SK-N-SH treated with all-trans-retinoic acid at 6 μM for 48 hours (cell line): ENCODE data around the gene RGS6.

Source experiments
- ATAC-seq: fragments of 200-7000 bp; cut with Tn5 transposase; 3 replicates; pipeline ENCODE4 v1.9.1; 2020; ENCODE audit warnings: mild to moderate bottlenecking, moderate library complexity
- BACH2 ChIP-seq: fragments of 250-450 bp; sonication (Bioruptor Pico); IDR thresholded peaks from 2 replicates; pipeline ENCODE4 v1.9.0; 2021; ENCODE audit warnings: mild to moderate bottlenecking, borderline replicate concordance
- CSDC2 ChIP-seq: fragments of 250-450 bp; sonication (Bioruptor Pico); IDR thresholded peaks from 2 replicates; pipeline ENCODE4 v1.5.0; 2020; ENCODE audit warnings: mild to moderate bottlenecking, moderate library complexity
- ESRRG ChIP-seq: fragments of 250-450 bp; sonication (Bioruptor Pico); IDR thresholded peaks from 2 replicates; pipeline ENCODE4 v1.6.1; 2021; ENCODE audit warnings: mild to moderate bottlenecking
- GLIS3 ChIP-seq: fragments of 250-450 bp; sonication (Bioruptor Pico); IDR thresholded peaks from 2 replicates; pipeline ENCODE4 v1.5.0; 2020; ENCODE audit warnings: mild to moderate bottlenecking, moderate library complexity
- ISL1 ChIP-seq: fragments of 250-450 bp; sonication (Bioruptor Pico); IDR thresholded peaks from 2 replicates; pipeline ENCODE4 v2.1.2; 2022; ENCODE audit warnings: mild to moderate bottlenecking, moderate library complexity
- OSR1 ChIP-seq: fragments of 250-450 bp; sonication (Bioruptor Pico); IDR thresholded peaks from 2 replicates; pipeline ENCODE4 v1.8.0; 2022; ENCODE audit warnings: moderate library complexity, mild to moderate bottlenecking, inconsistent platforms
- RARB ChIP-seq: fragments of 250-450 bp; sonication (Bioruptor Pico); IDR thresholded peaks from 2 replicates; pipeline ENCODE4 v1.8.0; 2021; ENCODE audit warnings: mild to moderate bottlenecking, moderate library complexity
- SNAI2 ChIP-seq: fragments of 250-450 bp; sonication (Bioruptor Pico); IDR thresholded peaks from 2 replicates; pipeline ENCODE4 v1.5.0; 2020; ENCODE audit warnings: mild to moderate bottlenecking, moderate library complexity
- TCF4 ChIP-seq: fragments of 250-450 bp; sonication (Bioruptor Pico); IDR thresholded peaks from 2 replicates; pipeline ENCODE4 v1.8.0; 2021; ENCODE audit warnings: mild to moderate bottlenecking, moderate library complexity, borderline replicate concordance
- TOX ChIP-seq: fragments of 250-450 bp; sonication (Bioruptor Pico); IDR thresholded peaks from 2 replicates; pipeline ENCODE4 v1.8.0; 2021; ENCODE audit warnings: mild to moderate bottlenecking, moderate library complexity, borderline replicate concordance
- ZC3H10 ChIP-seq: fragments of 250-450 bp; sonication (Bioruptor Pico); IDR thresholded peaks from 2 replicates; pipeline ENCODE4 v1.5.1; 2021; ENCODE audit warnings: mild to moderate bottlenecking, moderate library complexity
- ZFP3 ChIP-seq: fragments of 250-450 bp; sonication (Bioruptor Pico); IDR thresholded peaks from 2 replicates; pipeline ENCODE4 v1.5.0; 2020; ENCODE audit warnings: mild to moderate bottlenecking, moderate library complexity
- ZFP30 ChIP-seq: fragments of 450-650 bp; formaldehyde crosslinking; IDR thresholded peaks from 2 replicates; pipeline ENCODE4 v1.5.0; 2022; ENCODE audit warnings: mild to moderate bottlenecking, moderate library complexity
- ZNF565 ChIP-seq: fragments of 450-650 bp; formaldehyde crosslinking; conservative IDR thresholded peaks from 2 replicates; pipeline ENCODE4 v1.5.0; 2020; ENCODE audit warnings: low read depth, mild to moderate bottlenecking, moderate library complexity
- ZNF70 ChIP-seq: fragments of 450-650 bp; formaldehyde crosslinking; IDR thresholded peaks from 2 replicates; pipeline ENCODE4 v1.5.0; 2020; ENCODE audit warnings: mild to moderate bottlenecking, moderate library complexity
- ZNF8 ChIP-seq: fragments of 450-650 bp; formaldehyde crosslinking; IDR thresholded peaks from 2 replicates; pipeline ENCODE4 v1.5.0; 2020; ENCODE audit warnings: mild to moderate bottlenecking, moderate library complexity
- TF ChIP-seq, protein P1 (sequence below): fragments of 250-450 bp; sonication (Bioruptor Pico); IDR thresholded peaks from 2 replicates; pipeline ENCODE4 v1.8.0; 2020; ENCODE audit warnings: mild to moderate bottlenecking, moderate library complexity, borderline replicate concordance
- TF ChIP-seq, protein P2 (sequence below): fragments of 250-450 bp; sonication (Bioruptor Pico); IDR thresholded peaks from 2 replicates; pipeline ENCODE4 v1.5.0; 2020; ENCODE audit warnings: mild to moderate bottlenecking, moderate library complexity
- TF ChIP-seq, protein P3 (sequence below): fragments of 250-450 bp; sonication (Bioruptor Pico); IDR thresholded peaks from 2 replicates; pipeline ENCODE4 v1.5.1; 2021; ENCODE audit warnings: mild to moderate bottlenecking, moderate library complexity
- TF ChIP-seq, protein P4 (sequence below): fragments of 250-450 bp; sonication (Bioruptor Pico); IDR thresholded peaks from 2 replicates; pipeline ENCODE4 v1.5.1; 2020; ENCODE audit warnings: low read depth, mild to moderate bottlenecking, moderate library complexity
- TF ChIP-seq, protein P5 (sequence below): fragments of 250-450 bp; sonication (Bioruptor Pico); IDR thresholded peaks from 2 replicates; pipeline ENCODE4 v1.8.0; 2021; ENCODE audit warnings: low read depth, mild to moderate bottlenecking, moderate library complexity, borderline replicate concordance

The RGS6 gene

DNA sequence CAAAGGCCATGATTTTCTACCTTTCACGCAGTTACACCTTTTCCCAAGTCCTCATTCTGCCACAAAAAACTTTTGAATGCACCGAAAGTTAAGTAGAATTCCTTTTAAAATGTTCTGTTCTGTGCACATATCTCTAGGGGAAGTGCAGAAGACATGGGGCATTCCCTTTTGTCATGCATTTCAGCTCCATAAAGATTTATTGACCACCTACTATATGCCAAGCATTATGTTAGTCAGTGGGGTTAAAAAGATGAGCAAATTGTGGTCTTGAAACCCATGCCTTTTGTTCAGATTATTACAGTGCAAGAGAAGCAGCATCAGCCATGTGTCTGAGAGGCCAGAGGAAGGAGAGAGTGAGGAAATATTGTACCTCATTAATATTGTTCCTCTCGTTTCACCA lies 338.5 kb downstream of the RGS6 start (continued):
- TF ChIP-seq ZFP30 (CRISPR knock-in tag) (no peak), OSR1 (CRISPR knock-in tag) (no peak)

DNA sequence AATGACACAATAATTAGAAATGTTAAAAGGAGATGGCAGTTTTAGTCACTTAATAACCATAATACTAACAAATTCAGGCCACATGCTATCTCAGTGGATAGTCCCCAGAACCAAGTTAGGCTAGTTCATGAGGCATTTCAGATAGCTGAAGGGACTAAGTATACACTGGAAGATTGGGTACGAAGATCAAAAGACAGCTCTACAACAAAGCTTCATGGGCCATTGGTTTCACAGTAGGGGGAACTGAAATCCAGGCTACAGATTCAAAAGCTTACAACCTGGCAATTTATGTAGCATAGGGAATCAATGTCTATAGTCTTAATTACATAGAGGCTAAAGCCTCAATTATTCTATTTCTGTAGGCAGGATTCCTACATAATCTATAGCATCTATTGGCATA lies 343.0 kb downstream of the RGS6 start:
- no peak for TF ChIP-seq RARB (CRISPR knock-in tag)
- no peak for TF ChIP-seq ZNF70 (CRISPR knock-in tag)
- no peak for ATAC-seq

DNA sequence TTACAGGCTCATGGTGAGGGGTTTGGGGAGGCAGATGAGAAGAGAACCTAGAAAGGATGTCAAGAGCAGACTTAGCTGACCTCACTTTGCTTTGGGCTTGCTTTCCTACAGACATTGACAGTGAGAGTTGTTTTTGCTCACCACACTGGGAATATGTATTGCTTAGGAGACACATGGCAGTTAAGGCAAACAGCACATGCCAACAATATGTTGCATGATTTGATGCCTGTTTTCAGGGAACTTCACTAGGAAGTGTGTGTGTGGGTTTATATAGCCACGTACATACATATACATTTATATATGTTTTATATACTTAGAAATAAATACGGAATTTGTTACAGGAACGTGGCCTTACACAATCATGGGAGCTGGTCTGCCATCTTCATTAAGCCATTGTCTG lies 346.1 kb downstream of the RGS6 start:
- ATAC-seq: no peak

DNA sequence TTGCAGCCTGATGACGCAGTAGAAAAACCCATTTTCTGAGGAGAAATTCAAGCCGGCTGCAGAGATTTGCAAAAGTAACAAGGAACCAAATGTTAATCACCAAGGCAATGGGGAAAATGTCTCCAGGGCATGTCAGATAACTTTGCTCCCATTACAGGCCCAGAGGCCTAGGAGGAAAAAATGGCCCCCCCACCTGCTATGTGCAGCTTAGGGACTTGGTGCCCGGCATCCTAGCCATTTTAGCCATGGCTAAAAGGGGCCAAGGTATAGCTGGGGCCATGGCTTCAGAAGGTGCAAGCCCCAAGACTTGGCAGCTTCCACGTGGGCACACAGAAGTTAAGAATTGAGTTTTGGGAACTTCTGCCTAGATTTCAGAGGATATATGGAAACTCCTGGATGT lies 351.9 kb downstream of the RGS6 start:
- no peak for ATAC-seq
- TF ChIP-seq, protein P1, sequence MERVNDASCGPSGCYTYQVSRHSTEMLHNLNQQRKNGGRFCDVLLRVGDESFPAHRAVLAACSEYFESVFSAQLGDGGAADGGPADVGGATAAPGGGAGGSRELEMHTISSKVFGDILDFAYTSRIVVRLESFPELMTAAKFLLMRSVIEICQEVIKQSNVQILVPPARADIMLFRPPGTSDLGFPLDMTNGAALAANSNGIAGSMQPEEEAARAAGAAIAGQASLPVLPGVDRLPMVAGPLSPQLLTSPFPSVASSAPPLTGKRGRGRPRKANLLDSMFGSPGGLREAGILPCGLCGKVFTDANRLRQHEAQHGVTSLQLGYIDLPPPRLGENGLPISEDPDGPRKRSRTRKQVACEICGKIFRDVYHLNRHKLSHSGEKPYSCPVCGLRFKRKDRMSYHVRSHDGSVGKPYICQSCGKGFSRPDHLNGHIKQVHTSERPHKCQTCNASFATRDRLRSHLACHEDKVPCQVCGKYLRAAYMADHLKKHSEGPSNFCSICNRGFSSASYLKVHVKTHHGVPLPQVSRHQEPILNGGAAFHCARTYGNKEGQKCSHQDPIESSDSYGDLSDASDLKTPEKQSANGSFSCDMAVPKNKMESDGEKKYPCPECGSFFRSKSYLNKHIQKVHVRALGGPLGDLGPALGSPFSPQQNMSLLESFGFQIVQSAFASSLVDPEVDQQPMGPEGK (CRISPR knock-in tag): no peak
- TF ChIP-seq SNAI2 (CRISPR knock-in tag): no peak
- TF ChIP-seq ZNF8: no peak
- TF ChIP-seq, protein P2, sequence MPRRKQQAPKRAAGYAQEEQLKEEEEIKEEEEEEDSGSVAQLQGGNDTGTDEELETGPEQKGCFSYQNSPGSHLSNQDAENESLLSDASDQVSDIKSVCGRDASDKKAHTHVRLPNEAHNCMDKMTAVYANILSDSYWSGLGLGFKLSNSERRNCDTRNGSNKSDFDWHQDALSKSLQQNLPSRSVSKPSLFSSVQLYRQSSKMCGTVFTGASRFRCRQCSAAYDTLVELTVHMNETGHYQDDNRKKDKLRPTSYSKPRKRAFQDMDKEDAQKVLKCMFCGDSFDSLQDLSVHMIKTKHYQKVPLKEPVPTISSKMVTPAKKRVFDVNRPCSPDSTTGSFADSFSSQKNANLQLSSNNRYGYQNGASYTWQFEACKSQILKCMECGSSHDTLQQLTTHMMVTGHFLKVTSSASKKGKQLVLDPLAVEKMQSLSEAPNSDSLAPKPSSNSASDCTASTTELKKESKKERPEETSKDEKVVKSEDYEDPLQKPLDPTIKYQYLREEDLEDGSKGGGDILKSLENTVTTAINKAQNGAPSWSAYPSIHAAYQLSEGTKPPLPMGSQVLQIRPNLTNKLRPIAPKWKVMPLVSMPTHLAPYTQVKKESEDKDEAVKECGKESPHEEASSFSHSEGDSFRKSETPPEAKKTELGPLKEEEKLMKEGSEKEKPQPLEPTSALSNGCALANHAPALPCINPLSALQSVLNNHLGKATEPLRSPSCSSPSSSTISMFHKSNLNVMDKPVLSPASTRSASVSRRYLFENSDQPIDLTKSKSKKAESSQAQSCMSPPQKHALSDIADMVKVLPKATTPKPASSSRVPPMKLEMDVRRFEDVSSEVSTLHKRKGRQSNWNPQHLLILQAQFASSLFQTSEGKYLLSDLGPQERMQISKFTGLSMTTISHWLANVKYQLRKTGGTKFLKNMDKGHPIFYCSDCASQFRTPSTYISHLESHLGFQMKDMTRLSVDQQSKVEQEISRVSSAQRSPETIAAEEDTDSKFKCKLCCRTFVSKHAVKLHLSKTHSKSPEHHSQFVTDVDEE: no peak
- TF ChIP-seq ZNF565 (CRISPR knock-in tag): no peak
- no peak for TF ChIP-seq ZC3H10 (CRISPR knock-in tag)
- no peak for TF ChIP-seq TOX (CRISPR knock-in tag)
- TF ChIP-seq, protein P3, sequence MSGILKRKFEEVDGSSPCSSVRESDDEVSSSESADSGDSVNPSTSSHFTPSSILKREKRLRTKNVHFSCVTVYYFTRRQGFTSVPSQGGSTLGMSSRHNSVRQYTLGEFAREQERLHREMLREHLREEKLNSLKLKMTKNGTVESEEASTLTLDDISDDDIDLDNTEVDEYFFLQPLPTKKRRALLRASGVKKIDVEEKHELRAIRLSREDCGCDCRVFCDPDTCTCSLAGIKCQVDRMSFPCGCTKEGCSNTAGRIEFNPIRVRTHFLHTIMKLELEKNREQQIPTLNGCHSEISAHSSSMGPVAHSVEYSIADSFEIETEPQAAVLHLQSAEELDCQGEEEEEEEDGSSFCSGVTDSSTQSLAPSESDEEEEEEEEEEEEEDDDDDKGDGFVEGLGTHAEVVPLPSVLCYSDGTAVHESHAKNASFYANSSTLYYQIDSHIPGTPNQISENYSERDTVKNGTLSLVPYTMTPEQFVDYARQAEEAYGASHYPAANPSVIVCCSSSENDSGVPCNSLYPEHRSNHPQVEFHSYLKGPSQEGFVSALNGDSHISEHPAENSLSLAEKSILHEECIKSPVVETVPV (CRISPR knock-in tag): no peak

More for the DNA sequence above, 346.1 kb downstream of the RGS6 start:
- TF ChIP-seq CSDC2 (CRISPR knock-in tag): no peak
- TF ChIP-seq ZC3H10 (CRISPR knock-in tag): no peak
- TF ChIP-seq, protein P4, sequence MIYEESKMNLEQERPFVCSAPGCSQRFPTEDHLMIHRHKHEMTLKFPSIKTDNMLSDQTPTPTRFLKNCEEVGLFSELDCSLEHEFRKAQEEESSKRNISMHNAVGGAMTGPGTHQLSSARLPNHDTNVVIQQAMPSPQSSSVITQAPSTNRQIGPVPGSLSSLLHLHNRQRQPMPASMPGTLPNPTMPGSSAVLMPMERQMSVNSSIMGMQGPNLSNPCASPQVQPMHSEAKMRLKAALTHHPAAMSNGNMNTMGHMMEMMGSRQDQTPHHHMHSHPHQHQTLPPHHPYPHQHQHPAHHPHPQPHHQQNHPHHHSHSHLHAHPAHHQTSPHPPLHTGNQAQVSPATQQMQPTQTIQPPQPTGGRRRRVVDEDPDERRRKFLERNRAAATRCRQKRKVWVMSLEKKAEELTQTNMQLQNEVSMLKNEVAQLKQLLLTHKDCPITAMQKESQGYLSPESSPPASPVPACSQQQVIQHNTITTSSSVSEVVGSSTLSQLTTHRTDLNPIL: no peak
- TF ChIP-seq BACH2 (CRISPR knock-in tag): no peak
- TF ChIP-seq ESRRG (CRISPR knock-in tag): no peak
- no peak for TF ChIP-seq ZFP3 (CRISPR knock-in tag)
- no peak for TF ChIP-seq TOX (CRISPR knock-in tag)

DNA sequence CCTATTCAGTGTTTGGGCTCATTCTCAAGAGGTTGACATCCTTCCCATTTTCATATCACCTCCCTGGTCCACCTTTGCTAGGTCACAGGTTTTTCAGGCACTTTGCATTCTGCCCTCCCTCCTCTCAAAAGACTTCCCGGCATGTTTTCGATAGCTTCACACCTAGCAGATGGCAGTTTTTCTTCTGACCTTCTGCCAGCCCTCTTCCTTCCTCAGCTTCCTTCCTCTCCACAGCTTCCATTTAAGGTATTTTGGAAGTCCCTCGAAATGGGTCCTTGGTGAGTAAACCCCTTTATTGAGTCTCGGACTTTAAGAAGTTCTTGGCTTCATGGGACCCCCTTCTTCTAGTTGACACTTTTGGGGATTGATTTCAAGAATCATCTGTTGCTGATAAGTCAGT lies 358.0 kb downstream of the RGS6 start:
- ATAC-seq: no peak
- TF ChIP-seq ZFP3 (CRISPR knock-in tag) (no peak), TCF4 (CRISPR knock-in tag) (no peak), SNAI2 (CRISPR knock-in tag) (no peak), GLIS3 (CRISPR knock-in tag) (no peak), ISL1 (no peak), BACH2 (CRISPR knock-in tag) (no peak), ZNF8 (no peak), ESRRG (CRISPR knock-in tag) (no peak), ZNF70 (CRISPR knock-in tag) (no peak)
- TF ChIP-seq, protein P5, sequence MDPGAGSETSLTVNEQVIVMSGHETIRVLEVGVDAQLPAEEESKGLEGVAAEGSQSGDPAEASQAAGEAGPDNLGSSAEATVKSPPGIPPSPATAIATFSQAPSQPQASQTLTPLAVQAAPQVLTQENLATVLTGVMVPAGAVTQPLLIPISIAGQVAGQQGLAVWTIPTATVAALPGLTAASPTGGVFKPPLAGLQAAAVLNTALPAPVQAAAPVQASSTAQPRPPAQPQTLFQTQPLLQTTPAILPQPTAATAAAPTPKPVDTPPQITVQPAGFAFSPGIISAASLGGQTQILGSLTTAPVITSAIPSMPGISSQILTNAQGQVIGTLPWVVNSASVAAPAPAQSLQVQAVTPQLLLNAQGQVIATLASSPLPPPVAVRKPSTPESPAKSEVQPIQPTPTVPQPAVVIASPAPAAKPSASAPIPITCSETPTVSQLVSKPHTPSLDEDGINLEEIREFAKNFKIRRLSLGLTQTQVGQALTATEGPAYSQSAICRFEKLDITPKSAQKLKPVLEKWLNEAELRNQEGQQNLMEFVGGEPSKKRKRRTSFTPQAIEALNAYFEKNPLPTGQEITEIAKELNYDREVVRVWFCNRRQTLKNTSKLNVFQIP (CRISPR knock-in tag): no peak
- TF ChIP-seq, protein P3 (CRISPR knock-in tag): no peak
- TF ChIP-seq, protein P2: no peak
